Mucosa of gallbladder (tissue), 1 donor: ENCODE measurements around the gene COL11A1. TPM values are rescaled to one million over a fixed set of nuclear protein-coding genes. Genes with fewer than 3 reads are reported as not detected.
"Not testable (repeated sequence)": the region's sequence is repeated elsewhere in the genome, so short reads cannot be mapped to it uniquely, and the experiment has no call there.

Source experiments
- DNase-seq: peaks from one replicate; pipeline ENCODE4 v3.0.0-alpha.2; 2020; ENCODE audit warnings: low spot score
- total RNA-seq: library from RNA; stranded (reverse); gene quantifications from one replicate; pipeline ENCODE4 v1.2.1, GENCODE V29; 2021
- donor health status: DM: no; HTN: no; CAD: no.

Gene COL11A1
- total RNA-seq, 1 donor from 2014 or later = 0.14 TPM

GRCh38 chr1:102837551-102837950 lies 270.8 kb downstream of the COL11A1 start:
- no peak for DNase-seq

GRCh38 chr1:102836991-102837390 lies 271.3 kb downstream of the COL11A1 start:
- no peak for DNase-seq

GRCh38 chr1:102834688-102835320 lies 273.5 kb downstream of the COL11A1 start:
- DNase-seq = no peak

GRCh38 chr1:102833151-102833550 lies 275.2 kb downstream of the COL11A1 start:
- DNase-seq = no peak

- not testable (repeated sequence) for DNase-seq
These were observed 281.6 kb downstream of the COL11A1 start for GRCh38 chr1:102826706-102827105.
